Raji (cell line): Measurements from ENCODE around the gene MDK.
A peak's percentile ranks its signal among the peaks of the same experiment; 100 is the strongest.

ENCODE experiments used
- POLR2A ChIP-seq: IDR thresholded peaks from 2 replicates; pipeline ENCODE4 v1.6.1; 2011; ENCODE audit warnings: low read depth, low read length, control low read depth; ENCODE audit not compliant: insufficient read depth

The MDK gene

DNA sequence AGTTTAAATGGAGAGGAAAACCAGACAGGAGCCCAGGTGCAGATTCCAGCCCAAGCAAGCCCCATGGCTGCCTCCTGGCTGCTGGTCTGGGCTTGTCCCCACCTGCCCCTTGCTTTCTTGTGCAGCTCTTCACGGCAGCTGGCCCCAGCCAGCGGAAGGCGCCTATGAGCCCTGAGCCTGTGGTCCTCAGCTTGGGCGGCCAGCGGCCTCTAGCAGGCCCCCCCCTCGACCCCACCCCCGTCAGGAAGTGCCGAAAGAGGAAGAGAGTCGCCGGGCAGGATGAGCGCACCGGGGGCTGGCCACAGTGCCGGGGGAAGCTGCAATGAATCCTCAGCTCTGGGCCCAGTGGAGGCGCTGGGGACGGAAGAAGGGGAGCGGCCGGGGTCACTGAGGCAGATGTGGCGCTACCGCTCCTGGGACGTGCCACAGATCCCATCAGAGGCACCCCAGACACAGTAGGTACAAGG lies 36.3 kb upstream of the MDK start:
- TF ChIP-seq POLR2A, result no peak

DNA sequence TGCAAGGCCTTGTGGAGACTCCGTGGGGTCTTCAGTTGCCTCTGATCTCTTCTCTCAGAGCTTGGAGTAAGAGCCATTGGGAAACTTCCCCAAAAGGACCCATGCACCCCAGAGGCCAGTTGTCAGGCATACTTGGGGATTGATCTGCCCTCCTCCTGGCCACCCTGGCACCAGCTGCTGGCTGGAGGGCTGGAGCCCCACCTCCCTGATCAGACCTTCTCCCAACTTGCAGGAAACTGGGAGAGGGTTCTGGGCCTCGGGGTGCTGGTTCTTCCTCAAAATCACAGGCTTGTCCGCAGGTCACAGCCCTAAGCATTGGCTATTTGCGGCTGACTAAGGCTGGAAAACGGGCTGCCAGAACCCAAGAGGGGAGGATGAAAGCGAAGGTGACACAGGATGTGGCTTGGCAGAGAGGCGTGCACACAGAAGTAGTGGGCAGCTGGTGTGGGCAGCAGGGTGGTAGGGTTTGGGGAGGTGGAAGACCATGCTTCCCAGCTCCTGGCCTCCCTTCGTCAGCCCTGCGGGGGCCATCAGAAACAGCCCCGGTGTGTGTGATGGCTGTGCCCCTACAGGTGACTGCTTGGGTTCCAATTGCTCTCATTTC lies 35.5 kb upstream of the MDK start:
- TF ChIP-seq POLR2A, result no peak

DNA sequence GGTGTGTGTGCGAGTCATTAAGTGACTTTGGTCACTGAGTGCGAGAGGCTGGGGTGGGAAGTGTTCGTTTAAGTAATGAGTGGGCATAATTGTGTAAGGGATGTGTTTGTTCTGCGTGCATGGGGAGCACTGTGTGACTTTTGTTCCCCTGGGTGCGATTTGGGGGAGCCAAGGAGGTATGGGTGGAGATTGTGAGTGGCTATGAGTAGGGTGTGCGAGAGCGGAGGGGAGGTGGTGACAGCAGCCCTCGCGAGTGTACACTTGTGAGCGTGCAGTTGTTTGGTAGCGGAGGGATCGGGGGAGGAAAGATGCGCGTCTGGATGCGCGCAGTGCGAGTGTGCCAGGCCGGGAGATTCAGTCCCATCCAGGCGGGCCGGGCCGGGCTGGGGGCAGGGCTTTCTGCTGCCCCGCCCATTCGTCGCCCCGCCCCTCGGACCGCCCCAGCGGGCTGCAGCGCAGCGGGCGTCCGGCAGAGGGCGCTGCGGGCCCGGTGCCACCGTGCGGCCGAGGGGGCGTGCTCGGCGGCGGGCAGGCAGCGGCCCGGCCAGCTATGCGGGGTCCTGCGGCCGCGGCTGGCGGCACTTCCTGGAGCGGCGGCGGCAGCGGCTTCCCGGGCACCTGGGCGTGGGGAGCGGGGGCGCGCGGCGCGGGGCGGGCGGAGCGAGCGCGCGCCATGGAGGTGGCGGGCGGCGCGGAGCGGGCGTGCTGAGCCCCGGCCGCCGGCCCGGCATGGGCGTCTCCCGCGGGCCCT lies 34.4 kb upstream of the MDK start, which contains the start of gene DGKZ:
Gene DGKZ, plus strand, starts transcription at position 578 of the 751 bp plus-strand sequence. CDS start 197 bp downstream, outside the sequence.
- TF ChIP-seq POLR2A, result peak; percentile 56

DNA sequence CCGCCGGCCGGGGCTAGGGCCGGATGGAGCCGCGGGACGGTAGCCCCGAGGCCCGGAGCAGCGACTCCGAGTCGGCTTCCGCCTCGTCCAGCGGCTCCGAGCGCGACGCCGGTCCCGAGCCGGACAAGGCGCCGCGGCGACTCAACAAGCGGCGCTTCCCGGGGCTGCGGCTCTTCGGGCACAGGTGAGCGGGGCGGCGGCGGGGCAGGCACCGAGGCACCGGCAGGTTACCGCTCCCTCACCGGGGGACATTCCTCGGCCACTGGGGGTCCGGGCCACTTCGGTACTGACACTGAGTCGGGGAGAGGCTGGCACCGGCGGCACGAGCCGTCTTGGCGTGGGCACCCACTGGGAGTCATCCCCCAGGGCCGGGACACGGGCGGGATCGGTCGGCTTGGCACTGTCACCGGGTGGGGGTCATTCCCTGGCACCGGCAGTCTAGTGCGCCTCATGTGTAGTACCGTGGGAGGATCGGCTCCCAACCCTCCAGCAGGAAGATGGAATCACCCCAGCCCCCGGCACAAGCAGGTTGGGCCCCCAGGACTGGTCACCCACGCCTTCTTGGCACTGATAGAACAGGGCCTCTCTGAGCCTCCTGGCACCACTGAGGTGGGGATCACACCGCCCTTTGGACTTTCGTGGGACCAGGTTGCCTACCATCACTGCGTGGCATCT lies 33.7 kb upstream of the MDK start:
- TF ChIP-seq POLR2A, result no peak

DNA sequence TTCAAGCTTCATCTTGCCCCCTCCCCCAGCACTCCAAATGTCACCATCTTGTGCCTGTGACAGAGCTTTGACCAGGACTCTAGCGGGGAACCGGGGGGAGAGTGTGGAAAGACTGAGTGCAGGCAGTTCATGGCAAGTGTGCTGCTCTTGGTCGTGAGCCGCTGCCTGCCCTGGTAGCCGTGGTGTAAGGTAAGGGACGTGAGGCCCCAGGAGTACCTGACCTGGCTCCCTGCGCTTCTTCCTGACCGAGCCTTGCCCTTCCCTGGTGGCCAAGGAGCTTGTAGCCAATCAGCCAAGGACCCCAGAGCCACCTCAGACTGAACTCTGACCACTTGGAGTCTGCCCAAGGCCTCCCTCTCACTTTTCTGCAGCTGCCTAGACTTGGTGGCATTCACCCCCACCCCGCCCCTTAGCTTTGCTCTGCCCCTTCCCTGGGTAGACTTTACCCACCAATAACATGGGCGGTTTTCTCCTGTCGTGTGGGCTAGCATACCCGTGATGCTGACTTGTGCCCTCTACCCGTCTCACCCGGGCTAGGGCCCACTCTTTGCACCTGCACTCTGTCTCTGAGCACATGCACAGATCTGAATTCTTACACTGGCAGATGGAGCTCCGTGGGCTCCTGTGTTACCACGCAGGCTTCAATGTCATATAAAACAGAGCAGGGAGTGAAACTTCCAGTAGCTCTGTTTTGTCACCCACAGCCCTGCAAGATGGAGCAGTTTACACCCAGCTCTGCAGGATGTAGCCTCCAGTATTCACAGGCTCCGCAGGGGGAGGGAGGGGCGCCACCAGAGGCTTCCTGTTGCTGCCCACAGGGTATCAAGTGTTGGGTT lies 32.7 kb upstream of the MDK start:
- TF ChIP-seq POLR2A, result peak; percentile 43

DNA sequence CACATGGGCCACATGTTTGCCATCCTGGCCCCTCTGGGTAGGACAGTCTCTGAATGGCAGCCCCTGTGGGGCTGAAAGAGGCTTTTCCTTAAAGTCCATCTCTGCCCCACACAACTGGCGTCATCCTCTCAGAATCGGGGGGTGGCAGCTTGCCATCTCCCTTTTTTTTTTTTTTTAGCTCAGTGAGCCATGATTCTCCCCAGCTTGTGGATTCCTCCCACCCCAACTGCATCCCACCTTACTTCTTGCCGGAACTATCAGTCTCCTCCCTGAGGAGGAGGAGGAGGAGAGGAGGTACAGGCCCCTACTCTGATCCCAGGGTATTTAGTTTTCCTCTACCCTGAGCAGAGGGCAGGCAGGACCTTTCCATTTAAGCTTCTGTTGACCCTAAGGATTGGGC lies 30.8 kb upstream of the MDK start:
- no peak for TF ChIP-seq POLR2A

DNA sequence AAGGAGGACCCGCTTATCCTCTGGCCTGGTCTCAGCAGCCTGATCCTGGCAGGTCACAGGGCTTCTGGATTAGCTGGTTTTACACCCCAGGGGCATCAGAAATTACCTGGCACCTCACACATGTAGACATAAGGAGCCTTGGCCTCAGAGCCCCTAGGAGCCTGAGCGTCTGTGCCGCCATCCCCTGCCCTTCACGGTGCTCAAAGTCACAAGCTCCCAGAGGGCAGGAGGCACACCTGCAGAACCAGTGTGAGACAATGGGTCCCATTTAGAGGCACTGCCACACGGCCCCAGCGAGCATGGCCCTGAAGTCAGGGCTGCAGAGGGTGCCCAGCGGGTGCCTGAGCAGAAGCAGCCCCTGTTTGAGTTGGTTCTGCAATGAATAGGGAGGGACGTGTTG lies 30.3 kb upstream of the MDK start:
- TF ChIP-seq POLR2A, result no peak

DNA sequence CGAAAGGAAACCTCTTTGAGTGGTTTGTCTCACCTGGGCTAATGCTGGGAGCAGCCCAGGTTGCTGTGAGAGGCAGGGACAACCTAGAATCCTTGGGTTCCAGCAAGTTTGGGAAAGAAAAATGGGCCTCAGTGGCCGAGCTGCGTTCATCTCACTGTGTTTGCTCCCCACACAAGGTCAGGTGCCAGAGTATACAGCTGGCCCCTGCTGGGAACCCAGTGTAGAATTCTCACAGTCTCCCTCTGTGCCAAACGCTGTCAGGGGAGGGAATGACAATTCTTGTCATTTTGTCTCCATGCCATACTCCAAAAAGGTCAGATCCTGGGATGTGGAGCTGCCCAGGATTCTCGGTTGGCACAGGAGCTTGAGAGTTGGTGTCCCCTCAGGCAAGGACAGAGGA lies 29.9 kb upstream of the MDK start:
- no peak for TF ChIP-seq POLR2A

DNA sequence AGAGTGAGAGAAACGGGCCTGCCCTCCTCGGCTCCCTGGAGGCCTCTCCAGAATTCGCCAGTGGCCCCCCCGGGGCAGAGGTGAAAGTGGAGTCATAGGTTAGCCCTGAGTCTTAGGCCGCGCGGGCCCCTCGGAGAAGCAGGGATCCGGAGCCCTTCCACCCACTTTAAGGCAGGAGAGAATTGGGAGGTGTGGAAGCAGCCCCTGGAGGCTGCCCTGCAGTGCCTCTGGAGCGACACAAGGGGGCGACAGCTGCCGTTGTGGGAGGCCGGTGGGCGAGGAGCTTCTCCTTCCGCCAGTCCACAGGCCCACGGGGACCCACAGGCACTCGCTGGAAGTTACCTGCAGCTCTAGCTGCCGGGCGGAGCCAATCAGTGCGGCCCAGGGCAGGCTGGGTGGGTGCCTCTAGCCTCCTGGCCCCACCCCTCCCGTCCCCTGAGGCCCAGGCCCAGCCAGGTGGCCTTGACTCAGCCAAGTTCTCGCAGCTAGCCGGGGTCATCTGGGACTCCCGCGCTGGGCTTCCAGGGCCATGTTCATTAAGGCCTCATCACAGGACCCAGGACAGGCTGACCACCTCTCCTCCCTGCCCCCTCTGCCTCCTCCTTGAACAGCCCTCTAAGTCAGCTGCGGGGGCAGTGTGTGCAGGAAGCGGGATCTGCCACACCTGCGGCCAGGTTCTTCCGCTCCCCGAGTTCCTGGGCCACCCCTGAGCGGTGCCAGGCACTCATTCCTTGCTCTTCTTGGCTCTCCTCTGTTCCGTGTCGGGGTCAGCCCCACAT lies 29.2 kb upstream of the MDK start:
- no peak for TF ChIP-seq POLR2A

DNA sequence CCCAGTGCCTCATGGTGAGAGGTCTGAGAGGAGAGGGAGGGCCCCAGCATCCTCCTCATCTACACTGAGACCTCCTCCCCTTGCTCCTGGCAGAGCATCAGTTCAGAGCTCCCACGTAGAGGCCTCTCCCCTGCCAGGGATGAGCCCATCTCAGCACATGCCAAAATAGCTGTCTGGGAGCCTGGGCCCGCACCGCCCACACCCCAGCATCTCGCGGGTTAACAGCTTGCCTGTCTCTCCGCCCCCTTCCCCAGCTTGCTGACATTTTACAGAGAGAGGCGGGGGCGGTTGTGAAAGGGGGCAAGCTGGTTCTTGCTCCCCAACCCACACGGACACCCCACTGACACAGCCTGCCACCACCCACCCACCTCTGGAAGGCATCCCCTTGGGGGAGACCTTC lies 27.8 kb upstream of the MDK start:
- no peak for TF ChIP-seq POLR2A

DNA sequence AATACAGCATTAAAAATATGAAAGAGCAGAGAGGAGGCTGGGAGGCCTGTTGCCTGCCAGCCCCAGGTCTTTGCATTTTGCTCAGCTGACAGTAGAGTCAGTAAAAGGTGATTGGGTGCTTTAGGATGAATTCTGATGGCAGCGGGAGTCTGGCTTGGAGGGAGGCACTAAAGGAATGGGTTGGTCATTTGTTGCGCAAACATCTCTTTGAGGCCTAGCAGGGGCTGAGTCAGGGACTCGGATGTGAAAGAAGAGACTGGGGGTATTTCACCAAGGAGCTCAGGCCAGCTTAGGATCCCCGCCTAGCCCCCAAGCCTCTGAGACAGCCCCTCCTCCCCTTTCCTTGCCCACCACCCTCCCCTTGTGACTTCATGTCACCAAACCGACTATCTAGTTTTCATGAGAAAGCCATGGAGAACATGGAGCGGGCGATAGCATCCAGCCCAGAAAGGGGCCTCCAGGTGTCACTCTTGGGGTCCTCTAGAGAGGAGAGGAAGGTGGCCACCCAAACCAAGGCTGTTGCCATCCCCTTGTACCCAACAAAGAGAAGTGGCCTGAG lies 24.5 kb upstream of the MDK start:
- TF ChIP-seq POLR2A, result no peak

DNA sequence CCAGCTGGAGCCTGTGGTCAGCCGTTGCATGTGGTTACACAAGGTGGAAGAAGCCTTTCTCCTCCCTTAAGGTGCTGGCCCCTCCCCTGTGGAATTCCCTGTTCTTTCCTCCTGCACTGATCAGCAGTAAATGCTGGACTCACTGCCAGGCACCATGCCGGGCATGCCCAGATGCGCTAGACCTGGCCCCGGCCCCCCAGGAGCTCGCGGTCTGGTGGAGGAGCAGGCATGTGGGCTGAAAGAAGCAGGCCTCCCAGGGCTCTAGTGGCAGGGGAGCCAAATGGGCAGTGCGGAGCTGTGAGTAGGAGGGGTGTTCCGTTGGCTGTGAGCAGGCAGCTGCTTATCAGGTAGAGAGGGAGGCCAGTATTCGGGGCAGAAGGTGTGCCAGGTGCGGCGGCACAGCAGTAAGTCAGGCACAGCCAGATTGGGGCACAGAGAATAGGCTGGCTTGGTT lies 24.0 kb upstream of the MDK start:
- TF ChIP-seq POLR2A, result no peak

DNA sequence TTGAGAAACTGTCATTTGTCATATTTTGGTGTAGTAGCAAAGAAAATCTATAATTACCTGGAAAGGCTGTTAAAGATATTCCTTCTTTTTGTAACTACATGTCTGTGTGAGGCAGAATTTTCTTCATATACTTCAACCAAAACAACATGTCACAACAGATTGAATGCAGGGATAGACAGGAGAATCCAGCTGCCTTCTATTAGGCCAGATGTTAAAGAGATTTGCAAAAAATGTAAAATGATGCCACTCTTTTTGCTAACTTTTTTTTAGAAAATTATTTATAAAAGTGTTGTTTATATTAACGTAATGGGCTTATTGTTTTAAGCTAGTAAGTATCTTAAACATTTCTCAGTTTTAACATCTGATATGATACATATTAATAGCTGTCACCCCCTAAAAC lies 21.5 kb upstream of the MDK start:
- no peak for TF ChIP-seq POLR2A

DNA sequence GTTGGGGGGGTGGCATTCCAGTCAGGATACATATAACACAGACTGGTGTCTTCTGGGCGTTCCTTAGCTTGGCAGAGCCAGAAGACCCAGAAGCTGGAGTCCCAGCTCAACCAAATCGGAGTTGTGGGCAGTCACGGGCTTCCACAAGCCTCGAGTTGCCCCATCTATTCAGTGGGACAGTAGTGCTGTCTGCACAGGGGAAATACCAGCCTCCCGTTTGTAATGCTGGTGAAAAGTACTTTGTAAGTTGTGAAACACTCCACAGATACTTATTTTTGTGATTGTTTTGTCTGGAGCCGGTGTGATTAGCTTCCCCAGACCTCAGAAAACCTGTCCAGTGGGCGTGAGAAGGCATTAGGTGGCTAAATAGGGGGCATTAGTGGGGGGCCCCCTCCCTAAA lies 20.6 kb upstream of the MDK start:
- TF ChIP-seq POLR2A, result no peak
